CMK (cell line): Measurements from ENCODE around the gene TWF2.

ENCODE experiments used
- DNase-seq: peaks from one replicate; pipeline ENCODE4 v3.0.0-alpha.2; 2010; ENCODE audit warnings: low read depth

The TWF2 gene

GRCh38 chr3:52222319-52223221 is 16.4 kb downstream of the TWF2 start:
- no peak for DNase-seq

GRCh38 chr3:52221563-52222318 is 17.2 kb downstream of the TWF2 start:
- no peak for DNase-seq

- no peak for DNase-seq
Measured at GRCh38 chr3:52221141-52221562, 17.8 kb downstream of the TWF2 start.

- no peak for DNase-seq
Measured at GRCh38 chr3:52220380-52221026, 18.5 kb downstream of the TWF2 start.

- peak; percentile 66 for DNase-seq
Measured at GRCh38 chr3:52218937-52219650, 19.9 kb downstream of the TWF2 start.

- no peak for DNase-seq
Measured at GRCh38 chr3:52218454-52218853, 20.5 kb downstream of the TWF2 start.

GRCh38 chr3:52218026-52218425 is 20.9 kb downstream of the TWF2 start:
- no peak for DNase-seq

- DNase-seq = no peak
Measured at GRCh38 chr3:52217409-52217805, 21.6 kb downstream of the TWF2 start.

- DNase-seq = no peak
Measured at GRCh38 chr3:52216585-52217408, 22.2 kb downstream of the TWF2 start.

- DNase-seq = no peak
Measured at GRCh38 chr3:52215351-52215750, 23.6 kb downstream of the TWF2 start.

GRCh38 chr3:52213901-52214300 is 25.1 kb downstream of the TWF2 start:
- no peak for DNase-seq

GRCh38 chr3:52213005-52213404 is 26.0 kb downstream of the TWF2 start:
- DNase-seq = no peak

GRCh38 chr3:52211268-52211891 is 27.6 kb downstream of the TWF2 start:
- no peak for DNase-seq

- no peak for DNase-seq
Measured at GRCh38 chr3:52210550-52211046, 28.4 kb downstream of the TWF2 start.

GRCh38 chr3:52210037-52210436 is 28.9 kb downstream of the TWF2 start:
- DNase-seq = no peak

- no peak for DNase-seq
Measured at GRCh38 chr3:52208556-52208955, 30.4 kb downstream of the TWF2 start.

GRCh38 chr3:52205727-52206372 is 33.1 kb downstream of the TWF2 start:
- no peak for DNase-seq

GRCh38 chr3:52204337-52205073 is 34.5 kb downstream of the TWF2 start:
- no peak for DNase-seq

GRCh38 chr3:52203701-52204100 is 35.3 kb downstream of the TWF2 start:
- DNase-seq = no peak
